GM18868 (cell line): ENCODE measurements around the gene LRRC49.

Experiments used
- ATAC-seq: cut with Tn5 transposase; IDR thresholded peaks from one replicate; pipeline ENCODE4 v1.9.1; 2021; ENCODE audit warnings: mild to moderate bottlenecking, moderate library complexity; ENCODE audit not compliant: unreplicated experiment

Gene LRRC49

DNA sequence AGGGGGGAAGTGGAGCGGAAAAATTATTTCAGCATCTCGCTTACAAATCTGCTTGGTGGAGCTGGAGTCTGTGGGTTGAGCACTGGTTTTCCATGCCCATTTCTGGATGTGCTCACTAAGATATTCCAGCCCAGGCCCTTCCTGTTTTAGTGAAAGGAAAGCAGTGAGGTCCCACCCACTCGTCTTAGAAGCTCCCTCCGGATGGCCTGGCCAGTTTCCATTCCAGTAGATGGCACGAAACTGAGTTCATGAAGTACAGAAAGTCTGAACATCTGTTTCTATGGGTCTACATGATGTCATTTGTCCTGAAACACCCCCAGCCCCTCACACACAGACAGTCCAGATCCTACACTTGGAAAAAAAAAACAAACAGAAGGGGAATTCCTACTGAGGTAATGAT lies 190.7 kb downstream of the LRRC49 start:
- ATAC-seq = no peak

DNA sequence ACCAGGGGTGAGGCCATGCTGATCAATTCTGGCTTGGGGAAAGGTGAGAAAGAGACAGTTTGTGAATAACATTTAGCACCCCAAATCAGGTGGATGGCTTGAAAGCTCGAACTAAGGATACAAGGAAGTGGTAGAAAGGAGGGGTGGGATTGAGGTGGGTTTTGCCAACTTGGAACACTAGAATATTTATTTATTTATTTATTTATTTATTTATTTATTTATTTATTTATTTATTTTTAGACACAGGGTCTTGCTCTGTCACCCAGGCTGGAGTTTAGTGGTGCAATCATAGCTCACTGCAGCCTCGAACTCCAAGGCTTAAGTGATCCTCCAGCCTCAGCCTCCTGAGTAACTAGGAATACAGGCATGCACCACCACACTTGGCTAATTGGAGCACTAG lies 191.6 kb downstream of the LRRC49 start:
- no peak for ATAC-seq

DNA sequence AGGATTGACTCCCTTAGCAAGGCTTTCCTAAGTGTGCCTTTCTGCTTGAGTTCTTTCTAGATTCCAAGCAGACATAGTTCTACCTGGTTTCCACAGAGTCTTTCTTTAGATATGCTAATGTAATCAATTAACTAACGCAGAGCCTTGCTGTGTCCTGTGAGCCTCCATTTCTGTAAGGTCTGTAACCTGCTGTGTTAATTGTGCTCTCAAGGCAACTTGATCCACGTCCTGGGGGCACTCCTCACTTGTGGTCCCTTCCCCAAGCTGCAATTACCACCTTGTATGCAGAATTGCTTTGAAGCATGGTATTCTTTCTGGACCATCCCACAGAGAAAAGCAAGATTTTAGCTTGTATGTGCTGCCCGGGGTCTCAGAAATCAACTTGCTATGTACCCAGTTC lies 193.2 kb downstream of the LRRC49 start:
- no peak for ATAC-seq

DNA sequence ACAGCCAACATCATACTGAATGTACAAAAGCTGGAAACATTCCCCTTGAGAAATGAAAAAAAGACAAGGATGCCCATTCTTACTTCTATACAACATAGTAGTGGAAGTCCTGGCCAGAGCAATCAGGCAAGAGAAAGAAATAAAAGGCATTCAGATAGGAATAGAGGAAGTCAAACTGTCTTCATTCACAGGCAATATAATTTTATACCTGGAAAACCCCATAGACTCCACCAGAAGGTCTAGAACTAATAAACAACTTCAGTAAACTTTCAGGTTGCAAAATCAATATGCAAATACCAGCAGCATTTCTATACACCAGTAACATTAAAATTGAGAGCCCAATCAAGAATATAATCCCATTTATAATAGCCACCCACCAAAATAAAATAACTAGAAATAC lies 195.5 kb downstream of the LRRC49 start:
- no peak for ATAC-seq

DNA sequence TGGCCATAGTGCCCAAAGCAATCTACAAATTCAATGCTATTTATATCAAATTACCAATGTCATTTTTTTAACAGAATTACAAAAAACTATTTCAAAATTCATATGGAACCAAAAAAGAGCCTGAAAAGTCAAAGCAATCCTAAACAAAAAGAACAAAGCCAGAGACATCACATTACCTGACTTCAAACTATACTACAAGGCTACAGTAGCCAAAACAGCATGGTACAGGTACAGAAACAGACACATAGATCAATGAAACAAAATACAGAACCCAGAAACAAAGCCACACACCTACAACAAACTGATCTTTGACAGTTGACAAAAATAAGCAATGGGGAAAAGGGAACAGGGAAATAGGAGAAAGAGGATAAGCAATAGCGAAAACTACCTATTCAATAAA lies 196.1 kb downstream of the LRRC49 start:
- no peak for ATAC-seq

DNA sequence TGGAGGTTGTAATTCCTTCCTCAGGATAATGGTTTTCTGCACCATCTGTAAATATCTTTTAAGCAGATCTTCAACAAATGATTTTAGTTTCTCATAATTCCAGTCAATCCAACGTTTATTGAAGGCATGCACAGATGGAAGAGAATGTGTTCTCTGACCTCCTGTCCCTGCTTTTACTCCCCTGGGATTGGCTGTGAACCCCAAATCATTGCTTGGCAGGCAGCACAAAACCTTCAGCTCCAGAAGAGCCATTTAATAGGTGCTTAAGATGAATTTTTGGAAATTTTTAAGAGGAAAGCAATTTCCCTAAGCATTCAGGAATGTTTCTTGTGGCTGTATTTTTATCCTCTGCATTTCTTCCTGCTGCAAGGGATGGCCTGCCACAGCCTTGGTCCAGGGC lies 197.2 kb downstream of the LRRC49 start:
- no peak for ATAC-seq

DNA sequence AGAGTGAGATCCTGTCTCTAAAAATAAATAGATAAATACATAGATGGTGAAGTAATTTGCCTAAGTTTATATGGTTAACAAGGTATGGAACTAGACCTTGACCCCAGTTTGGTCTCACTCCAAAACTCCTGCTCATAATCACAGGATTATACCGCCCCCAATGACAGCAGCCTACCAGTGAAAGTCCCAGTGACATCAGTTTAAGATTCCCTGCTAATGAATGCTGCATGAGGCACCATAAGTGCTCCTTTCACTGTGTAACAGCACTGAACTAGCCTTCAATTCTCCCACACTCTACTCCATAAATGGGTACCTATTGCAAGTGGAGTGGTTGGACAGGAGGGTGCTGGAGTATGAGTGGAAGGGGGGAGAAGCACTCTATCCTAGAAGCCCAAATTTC lies 199.0 kb downstream of the LRRC49 start:
- ATAC-seq = no peak

DNA sequence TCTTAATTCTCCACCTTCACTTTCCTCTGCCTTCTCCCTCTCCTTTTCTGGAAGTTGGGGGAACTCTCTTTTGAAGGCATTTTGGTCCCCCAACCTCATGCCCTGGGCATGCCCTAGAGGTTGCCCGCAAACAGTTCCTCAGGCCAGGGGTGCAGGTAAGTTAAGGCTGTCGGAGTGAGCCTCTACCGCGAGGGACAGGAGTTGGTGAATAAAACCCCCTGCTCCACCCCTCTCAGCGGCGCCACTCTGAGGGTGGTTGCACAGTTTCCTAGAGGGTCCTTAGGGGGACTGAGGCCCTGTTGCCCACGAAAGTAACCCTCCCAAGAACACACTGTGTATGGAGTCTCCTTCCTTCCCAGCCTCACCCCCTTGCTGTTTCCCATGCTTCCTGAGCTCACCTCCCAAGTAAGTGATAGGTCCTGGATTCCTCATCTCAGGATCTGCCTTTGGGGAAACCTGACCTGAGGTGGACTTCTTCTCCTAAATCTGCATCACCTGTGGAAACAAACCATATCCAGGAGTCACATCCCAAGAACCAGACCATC lies 199.5 kb downstream of the LRRC49 start:
- ATAC-seq = no peak

DNA sequence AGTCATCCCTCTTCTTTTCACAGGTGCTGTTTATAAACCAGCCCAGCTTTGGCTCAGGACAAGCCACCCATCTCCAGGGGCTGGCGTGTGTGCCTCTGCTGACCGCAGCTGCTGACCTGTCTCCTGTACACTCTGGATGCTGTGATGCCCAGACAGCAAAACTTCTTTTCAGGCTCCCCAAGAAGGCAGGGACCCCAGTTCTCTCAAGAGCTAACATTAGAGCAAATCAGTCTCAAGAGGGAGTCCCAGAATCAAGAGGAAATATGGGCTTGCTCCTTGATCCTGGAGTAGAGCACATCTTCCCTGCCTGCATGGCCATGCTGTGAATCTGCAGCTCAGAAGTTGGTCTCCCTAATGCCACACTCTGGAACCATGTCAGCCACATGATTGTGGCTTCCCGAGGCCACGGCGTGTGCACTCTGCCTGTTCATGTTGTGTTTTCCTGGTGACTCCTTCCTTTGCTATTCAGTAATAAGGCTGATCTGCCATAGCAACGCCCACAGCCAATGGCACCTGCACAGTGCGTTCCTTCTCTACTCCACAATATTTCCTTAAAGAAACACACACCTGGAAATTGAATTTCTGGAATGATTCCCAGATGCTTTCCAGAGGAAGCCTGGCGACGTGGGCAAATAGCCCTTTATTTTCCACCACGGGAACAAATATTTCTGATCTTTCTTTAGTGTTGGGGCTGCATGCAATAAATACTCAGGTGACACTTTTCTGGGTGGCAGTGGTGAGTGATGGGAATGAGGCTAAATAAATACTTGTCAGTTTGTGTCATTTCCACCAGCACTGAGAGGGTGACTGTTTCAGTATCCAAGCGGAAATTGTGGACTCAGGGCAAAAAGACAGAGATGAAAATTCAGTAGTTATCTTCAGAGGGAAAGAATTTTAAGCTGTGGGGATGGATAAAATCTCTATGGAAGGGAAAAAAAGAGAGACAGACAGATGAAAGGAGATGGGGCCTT lies 200.7 kb downstream of the LRRC49 start:
- no peak for ATAC-seq

DNA sequence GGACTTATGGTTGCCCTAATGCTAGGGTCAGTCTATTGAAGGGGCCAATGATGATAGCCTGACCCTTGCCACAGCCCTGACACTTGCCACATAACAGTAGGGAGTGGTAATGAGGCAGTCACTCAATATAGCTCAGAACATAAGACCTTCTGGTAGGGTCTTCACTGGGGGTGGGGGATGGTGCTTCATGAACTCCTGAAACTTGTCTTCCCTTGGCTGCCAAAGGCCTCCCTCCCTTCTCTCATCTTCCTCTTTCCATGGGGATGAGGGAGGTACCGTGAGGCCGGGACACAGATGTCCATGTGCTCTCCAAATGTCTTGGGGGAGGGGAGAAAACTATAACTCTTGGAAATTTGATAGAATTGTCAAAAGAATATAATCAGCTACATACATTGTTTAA lies 201.5 kb downstream of the LRRC49 start:
- ATAC-seq = no peak

DNA sequence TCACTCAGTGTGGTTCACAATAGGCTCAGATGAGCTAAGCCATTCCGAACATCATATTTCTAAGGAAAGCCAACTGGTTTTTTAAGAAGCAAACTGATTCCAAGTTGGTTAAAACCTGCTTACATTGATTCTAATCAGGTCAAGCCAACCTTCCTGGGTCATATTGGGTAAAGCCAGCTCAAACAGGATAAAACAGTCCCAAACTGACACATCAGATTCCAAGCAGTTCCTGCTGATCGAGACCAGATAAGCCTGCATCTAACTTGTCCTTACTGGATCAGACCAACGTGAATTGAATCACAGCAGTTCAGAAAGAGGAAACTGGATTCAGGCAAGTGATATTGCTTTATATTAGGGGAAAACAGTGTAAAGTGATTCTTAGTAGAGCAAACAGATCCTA lies 204.1 kb downstream of the LRRC49 start:
- ATAC-seq = no peak

DNA sequence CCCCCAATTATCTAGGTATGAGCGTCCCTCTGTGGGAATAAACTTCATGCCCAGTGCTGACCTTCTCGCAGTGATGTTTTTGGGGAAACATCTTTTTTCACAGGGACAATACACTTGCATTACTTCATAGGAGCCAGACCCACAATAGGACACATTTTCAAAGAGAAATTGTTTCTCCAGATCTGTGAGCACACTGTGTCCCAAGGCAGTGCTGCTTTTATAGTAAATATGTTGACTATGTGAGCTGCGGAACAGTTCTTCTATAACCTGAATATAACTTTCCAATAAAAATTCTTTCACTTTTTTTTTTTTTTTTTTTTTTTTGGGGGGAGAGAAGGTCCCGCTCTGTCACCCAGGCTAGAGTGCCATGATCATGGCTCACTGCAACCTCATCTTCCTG lies 205.3 kb downstream of the LRRC49 start:
- ATAC-seq = no peak

DNA sequence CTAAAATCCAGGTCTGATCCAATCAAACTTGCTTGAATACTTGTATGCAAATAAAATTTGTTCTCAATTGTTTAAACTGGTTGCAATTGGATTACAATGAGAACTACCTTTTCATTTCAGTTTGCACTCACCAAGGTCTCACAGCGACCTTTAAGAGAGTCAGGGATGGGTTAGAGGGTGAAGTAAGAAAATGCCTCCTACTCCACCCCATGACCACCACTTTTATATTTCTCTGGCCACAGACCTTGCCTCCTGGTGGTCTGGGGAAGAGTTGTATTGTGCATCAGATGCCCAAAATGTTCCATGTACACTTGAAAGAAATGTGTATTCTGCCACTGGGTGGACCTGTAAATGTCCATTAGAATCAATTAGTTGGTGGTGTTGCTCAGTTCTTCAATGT lies 206.3 kb downstream of the LRRC49 start:
- no peak for ATAC-seq
